C4-2B (cell line): ENCODE results near the gene RASGEF1B.

Experiments
- CTCF ChIP-seq: fragments of 450-650 bp; conservative IDR thresholded peaks from 2 replicates; pipeline ENCODE4 v1.5.1; 2017; ENCODE audit warnings: mild to moderate bottlenecking
- ZFX ChIP-seq: fragments of 450-650 bp; IDR thresholded peaks from 2 replicates; pipeline ENCODE4 v1.6.1; 2017

- no peak for TF ChIP-seq CTCF
- TF ChIP-seq ZFX = no peak
These were observed 39.7 kb downstream of the RASGEF1B start for GRCh38 chr4:81431971-81432370.
